T-helper 9 cell (primary cell): ENCODE results near the gene NUTF2.
A peak's percentile ranks its signal among the peaks of the same experiment; 100 is the strongest.

Experiments used
- DNase-seq: peaks from one replicate; pipeline ENCODE4 v3.0.0-alpha.2; 2020

Gene NUTF2

DNA sequence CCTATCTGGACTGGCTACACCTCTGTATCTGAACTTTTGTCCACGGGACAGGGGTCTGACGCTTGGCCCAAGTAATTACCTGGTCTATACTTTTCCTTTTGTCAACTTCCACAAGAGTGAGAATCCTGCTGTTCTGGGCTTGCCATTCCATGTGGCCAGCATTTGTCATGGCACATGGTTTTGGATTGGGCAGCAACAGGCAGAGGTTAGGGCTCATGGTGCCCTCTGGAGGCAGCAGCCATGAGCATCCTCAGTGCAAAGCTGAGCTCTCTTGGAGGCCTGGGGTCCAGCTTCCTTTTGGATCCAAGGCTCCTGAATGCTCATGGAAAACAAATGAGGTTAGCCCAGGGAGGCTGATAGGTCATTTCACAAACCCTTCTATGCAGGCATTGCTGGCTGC, 18.6 kb downstream of the NUTF2 start:
- no peak for DNase-seq

DNA sequence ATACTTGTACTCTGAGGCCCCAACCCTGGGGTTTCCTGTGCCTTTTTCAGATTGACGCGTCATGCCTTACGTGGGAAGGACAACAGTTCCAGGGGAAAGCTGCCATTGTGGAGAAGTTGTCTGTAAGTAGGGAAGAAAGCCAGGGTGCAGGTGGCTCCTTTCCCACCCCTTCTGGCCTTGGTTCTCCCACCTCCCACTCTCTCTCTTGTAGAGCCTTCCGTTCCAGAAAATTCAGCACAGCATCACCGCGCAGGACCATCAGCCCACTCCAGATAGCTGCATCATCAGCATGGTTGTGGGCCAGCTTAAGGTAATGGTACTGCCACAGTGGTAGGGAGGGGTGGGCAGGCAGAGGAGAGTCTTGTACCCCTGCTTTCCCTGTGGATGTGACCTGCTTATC, 21.6 kb downstream of the NUTF2 start:
- DNase-seq = no peak

DNA sequence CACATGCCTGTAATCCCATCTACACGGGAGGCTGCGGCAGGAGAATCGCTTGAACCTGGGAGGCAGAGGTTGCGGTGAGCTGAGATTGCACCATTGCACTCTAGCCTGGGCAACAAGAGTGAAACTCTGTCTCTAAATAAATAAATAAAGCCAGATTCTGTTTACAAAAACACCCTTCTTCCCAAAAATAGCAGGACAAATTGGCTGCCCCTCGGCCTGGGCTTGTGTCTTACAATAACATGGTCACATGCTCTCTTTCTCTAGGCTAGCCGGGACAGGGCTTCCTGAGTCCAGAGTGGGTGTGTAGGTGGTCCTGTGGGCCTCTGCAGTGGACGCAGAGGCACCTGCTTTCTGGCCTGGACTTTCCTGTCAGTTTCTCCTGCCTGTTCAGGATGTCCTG, 22.9 kb downstream of the NUTF2 start:
- no peak for DNase-seq

DNA sequence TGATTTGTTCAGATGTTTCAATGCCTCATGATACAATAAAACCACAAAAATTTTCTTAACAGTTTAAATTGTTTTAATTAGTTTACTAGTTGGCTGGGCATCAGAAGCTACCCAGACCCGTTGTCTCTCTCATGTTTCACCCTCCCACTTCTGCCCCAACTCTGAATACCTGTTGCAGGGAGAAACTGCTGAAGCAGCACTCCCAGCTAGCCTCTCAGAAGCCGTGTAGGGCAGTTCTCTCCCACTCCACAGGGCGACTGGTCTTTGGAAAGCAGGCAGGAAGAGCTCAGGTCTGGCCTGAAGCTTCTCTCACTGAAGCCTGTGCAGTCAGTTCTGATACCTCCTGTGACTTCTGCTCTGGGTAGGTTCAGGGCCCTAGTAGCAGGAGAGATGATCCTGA, 24.5 kb downstream of the NUTF2 start:
- no peak for DNase-seq

DNA sequence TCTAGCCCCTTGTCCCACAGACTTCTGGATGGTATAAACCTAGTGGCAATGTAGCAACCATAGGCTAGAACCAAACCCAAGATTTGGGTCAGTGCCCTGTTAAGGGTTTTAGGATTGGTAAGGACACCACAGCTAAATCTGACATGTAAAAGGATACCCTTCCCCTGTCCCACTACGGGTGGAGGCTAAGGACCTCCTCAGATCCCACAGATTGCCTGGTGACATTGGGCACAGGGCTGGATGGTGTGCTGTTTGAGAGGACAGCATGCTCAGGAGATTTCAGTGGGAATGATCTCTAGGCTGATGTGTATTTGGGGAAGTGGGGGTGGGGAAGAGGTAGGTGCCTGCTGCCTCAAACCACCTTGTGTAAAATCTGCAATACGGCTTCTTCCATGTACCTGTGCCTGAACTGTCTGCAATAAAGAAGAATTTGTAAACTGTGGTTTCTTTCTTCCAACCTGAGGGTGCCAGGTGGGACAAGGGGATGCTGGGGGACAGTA, 25.4 kb downstream of the NUTF2 start:
- DNase-seq = no peak

DNA sequence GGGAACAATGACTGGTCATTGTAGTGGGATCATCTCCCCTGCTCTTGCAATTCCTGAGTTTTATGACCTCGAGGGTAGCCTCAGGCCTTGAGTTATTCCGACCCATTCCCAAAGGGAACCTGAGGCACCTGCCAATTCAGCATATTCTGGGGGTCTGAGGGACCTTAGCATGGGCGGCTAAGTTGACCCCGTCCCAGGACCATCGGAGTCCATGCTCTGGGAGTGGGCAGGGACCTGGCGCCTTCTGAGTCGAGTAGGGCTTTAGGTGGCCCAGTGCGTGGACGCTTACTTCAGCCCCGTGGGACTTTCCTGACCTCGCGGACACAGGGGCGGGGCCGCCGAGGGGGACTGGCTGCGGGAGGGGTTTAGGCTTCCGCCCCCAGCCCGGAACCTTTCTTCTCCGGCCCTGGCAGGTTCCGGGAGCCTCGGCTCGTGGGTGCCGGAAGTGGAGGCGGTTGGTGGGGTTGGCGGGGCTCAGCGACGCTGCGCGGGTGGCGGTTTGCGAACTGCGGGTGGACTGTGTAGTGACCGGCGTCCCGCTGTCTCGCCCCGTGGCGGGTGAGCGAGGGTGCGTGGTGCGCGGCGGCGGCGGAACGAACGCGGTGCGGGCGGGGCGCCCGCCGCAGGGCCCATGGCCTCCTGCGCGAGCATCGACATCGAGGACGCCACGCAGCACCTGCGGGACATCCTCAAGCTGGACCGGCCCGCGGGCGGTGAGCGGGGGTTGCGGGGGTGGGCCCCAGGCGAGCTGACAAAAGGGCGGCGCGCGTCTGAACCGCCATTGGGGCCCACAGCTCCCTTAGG, 26.1 kb downstream of the NUTF2 start, which contains the start of gene EDC4:
TSS of gene EDC4 (plus strand) at position 422 of the 804 bp plus-strand sequence. CDS start at position 632, 210 bp downstream.
- peak; percentile 81 for DNase-seq

DNA sequence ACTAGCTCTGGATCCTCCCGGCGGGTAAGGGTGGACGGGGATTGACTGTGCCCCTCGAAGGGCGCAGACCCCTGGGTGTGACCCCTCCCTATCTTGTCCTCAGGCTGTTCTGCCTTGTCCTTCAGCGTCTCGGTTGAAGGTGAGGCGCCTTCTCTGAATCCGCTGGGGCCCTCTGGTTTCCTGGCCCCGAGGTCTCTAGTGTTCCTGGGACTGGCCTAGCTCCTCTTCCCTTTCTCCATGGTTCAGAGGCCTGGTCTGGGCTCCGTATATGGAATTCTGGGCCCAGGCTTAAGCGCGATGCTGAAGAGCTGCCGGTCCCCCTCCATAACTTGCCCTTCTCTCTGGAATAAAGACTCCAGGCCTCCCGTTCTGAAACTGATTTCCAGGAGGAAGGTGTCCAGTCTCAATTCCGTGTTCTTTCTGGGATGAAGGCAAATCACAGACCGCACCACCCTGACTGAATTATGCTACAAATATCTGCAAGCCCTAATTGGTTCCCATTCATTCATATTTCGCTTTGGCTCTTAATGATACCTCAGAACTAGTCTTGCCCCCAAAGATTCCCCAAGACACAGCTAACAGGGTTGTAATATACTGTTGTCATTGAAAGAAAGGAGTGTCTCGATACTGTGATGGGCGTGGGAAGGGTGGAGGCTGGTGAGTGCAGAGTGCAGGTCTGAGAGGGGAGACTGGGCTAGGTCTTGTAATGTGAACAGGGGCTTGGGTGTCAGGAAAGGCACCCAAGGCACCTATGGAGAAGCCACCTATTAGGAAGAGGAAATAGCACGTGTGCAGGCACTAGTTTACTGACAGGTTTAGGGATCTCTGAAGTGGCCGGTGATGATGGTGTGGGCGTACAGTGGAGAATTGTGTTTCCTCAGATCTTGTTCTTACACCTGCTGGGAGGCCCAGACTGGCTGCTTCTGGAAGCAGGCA, 27.0 kb downstream of the NUTF2 start:
- DNase-seq = no peak

DNA sequence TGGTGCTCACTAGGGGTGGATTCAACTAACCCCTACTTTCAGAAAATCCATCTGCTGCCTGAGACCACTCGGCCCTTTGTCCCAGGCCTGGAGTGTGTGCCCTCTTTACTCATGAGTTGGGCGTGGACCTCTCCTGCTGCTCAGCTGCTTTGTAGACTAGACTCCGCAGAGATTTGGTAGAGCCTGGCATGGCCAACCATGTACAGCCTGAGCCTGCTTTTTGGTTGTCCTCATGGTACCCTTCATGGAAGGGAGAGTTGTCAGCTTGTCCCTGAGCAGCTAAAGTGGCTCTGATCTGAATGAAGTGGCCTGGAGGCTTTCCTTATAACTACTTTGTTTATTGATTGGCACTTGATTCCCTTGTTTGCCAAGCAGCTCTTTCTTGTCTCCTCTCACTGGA, 27.6 kb downstream of the NUTF2 start:
- DNase-seq = no peak

DNA sequence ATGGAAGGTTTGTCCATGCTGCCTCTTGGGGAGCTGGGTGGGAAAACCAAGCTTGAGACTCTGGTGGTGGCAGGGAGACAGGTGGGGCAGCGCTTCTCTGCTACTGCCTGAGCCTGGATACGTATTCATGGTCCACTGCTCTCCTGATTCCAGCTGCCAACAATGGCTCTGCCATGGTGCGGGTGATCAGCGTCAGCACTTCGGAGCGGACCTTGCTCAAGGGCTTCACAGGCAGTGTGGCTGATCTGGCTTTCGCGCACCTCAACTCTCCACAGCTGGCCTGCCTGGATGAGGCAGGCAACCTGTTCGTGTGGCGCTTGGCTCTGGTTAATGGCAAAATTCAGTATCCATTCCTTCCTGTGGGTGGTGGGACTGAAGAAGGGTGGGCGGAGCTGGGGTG, 30.3 kb downstream of the NUTF2 start:
- DNase-seq = no peak

DNA sequence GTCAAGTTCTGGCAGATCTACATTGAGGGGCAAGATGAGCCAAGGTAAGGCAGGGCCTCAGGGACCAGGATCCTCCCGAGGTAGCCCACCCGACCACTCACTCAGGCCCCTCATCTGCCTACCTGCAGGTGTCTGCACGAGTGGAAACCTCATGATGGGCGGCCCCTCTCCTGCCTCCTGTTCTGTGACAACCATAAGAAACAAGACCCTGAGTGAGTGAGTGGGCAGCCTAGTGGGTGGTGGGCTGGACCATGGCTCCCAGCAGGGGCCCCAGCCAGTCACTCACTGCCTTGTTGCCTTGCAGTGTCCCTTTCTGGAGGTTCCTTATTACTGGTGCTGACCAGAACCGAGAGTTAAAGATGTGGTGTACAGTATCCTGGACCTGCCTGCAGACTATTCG, 31.5 kb downstream of the NUTF2 start:
- DNase-seq = no peak

DNA sequence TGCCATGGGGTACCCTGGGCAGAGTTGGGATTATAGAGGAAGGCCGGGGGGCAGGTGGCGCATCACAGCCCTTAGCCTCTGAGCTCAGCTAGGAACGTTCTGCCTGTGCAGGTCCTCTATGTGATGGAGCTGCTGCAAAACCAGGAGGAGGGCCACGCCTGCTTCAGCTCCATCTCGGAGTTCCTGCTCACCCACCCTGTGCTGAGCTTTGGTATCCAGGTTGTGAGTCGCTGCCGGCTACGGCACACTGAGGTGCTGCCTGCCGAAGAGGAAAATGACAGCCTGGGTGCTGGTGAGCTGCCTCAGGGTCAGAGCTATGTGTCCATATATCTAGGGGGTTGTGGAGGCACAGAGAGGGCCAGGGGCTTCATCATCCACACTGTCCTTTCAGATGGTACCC, 32.1 kb downstream of the NUTF2 start:
- DNase-seq = no peak

DNA sequence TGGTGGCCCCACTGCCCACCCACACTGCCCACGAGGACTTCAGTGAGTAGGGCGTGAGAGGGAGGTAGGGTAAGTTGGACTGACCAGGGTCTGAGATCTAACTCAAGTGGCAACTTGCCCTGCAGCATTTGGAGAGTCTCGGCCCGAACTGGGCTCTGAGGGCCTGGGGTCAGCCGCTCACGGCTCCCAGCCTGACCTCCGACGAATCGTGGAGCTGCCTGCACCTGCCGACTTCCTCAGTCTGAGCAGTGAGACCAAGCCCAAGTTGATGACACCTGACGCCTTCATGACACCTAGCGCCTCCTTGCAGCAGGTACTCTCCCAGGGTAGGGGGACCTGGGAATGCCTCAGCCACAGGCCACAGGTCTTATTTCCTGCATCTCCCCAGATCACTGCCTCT, 32.7 kb downstream of the NUTF2 start:
- DNase-seq = no peak

DNA sequence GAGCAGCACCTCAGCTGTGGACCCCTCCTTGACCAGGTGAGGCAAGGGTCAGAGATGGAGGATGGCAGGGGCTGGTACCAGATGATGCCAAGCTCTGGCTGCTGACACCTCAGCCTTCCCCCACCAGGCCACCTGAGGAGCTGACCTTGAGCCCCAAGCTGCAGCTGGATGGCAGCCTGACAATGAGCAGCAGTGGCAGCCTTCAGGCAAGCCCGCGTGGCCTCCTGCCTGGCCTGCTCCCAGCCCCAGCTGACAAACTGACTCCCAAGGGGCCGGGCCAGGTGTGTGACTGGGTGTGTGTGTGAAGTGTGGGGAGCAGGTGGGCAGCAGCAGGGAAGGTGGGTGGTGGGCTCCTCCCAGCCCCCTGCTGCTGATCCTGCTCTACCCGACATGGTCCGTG, 33.2 kb downstream of the NUTF2 start:
- DNase-seq = no peak

DNA sequence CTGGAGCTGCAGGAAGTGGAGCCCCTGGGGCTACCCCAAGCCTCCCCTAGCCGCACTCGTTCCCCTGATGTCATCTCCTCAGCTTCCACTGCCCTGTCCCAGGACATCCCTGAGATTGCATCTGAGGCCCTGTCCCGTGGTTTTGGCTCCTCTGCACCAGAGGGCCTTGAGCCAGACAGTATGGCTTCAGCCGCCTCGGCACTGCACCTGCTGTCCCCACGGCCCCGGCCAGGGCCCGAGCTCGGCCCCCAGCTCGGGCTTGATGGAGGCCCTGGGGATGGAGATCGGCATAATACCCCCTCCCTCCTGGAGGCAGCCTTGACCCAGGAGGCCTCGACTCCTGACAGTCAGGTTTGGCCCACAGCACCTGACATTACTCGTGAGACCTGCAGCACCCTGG, 33.9 kb downstream of the NUTF2 start:
- no peak for DNase-seq

DNA sequence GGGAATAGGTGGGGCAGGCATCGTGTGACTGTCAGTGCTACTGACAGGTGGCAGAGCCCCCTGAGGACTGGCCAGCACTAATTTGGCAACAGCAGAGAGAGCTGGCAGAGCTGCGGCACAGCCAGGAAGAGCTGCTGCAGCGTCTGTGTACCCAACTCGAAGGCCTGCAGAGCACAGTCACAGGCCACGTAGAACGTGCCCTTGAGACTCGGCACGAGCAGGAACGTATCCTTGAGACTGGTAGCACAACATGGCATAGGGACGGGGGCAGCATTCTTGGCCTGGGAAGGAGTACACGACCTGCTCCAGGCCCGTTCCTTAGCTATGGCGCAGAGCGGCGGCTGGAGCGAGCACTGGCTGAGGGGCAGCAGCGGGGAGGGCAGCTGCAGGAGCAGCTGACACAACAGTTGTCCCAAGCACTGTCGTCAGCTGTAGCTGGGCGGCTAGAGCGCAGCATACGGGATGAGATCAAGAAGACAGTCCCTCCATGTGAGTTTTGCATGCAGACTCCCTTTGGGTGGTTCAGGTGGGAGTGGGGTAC, 35.0 kb downstream of the NUTF2 start:
- no peak for DNase-seq

DNA sequence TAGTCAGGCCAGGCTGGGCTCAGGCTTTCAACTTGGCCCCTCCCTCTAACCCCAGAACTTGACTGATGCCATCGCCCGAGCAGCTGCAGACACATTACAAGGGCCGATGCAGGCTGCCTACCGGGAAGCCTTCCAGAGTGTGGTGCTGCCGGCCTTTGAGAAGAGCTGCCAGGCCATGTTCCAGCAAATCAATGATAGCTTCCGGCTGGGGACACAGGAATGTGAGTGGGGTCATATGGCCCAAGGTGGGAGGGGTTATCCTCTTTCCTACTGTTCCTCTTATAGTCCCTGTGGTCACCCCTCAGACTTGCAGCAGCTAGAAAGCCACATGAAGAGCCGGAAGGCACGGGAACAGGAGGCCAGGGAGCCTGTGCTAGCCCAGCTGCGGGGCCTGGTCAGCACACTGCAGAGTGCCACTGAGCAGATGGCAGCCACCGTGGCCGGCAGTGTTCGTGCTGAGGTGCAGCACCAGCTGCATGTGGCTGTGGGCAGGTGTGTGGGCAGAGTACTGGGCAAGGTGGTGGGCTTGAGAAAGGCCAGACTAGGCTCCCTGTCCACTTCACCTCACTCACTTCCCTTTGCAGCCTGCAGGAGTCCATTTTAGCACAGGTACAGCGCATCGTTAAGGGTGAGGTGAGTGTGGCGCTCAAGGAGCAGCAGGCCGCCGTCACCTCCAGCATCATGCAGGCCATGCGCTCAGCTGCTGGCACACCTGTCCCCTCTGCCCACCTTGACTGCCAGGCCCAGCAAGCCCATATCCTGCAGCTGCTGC, 35.8 kb downstream of the NUTF2 start:
- DNase-seq = no peak

DNA sequence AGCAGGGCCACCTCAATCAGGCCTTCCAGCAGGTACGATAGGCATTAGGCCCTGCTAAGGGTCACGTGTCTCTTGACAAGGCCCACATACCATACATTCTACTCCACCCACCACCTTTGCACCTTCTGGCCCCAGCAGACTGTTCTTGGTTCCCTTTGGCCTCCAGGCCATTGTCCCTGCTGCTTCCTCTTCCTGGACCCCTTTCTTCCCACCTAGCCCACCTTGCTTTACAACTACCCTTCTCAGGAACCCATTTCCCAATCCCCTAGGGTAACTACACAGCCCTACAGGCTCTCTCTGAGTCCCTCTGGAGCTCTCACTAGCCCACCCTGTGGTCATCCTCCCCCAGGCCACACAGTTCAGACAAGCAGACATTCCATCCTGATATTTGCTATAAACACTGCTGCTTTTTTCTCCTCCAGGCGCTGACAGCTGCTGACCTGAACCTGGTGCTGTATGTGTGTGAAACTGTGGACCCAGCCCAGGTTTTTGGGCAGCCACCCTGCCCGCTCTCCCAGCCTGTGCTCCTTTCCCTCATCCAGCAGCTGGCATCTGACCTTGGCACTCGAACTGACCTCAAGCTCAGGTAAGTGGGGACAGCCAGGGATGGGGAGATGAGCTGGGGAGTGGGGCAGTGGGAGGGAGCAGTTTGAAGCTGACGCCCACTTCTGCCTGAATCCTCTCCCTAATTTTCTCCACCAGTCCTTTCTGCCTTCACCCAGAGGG, 36.6 kb downstream of the NUTF2 start:
- DNase-seq = no peak

DNA sequence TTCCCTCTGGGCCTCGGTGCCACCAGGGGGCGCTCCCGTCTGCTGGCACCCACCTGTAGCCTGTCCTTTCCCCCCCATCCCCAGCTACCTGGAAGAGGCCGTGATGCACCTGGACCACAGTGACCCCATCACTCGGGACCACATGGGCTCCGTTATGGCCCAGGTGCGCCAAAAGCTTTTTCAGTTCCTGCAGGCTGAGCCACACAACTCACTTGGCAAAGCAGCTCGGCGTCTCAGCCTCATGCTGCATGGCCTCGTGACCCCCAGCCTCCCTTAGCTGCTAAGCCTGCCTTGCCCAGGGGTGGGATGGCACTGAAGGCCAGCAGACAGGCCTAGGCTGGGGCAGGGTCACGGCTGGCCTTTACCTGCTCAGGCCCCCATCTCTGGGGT, 37.1 kb downstream of the NUTF2 start:
- DNase-seq = peak; percentile 76

DNA sequence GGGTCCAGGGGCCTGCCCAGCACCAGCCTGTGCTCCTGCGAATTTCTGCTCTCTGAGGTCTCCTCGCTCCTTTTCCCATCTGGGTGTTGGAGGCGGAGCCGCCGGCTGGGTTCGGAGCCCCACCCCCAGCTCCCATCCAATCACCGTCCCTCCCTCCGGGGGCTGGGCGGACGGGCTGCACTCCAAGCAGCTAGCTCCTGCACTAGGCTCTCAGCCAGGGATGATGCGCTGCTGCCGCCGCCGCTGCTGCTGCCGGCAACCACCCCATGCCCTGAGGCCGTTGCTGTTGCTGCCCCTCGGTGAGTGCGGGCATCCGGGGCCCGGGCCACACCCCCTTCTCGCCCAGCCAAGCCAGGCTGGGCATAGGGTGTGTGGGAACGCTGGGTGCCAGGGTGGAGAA, 38.0 kb downstream of the NUTF2 start, which contains the start of gene NRN1L:
TSS of gene NRN1L (plus strand) at position 202 of the 400 bp plus-strand sequence. CDS start at position 221, 19 bp downstream.
- no peak for DNase-seq

DNA sequence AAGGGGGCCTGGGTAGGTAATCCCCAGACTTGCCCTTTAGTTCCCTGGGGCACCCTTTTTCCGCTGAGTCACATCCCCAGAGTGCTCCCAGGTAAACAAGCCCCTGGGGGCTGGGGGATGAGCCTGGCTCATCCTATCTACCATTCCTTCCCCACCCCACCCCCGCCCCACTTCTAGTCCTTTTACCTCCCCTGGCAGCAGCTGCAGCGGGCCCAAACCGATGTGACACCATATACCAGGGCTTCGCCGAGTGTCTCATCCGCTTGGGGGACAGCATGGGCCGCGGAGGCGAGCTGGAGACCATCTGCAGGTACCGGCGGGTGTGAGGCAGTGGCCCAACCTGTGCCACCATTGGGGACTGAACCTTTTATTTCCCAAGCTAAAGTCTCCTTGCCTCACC, 38.8 kb downstream of the NUTF2 start:
- DNase-seq = no peak

DNA sequence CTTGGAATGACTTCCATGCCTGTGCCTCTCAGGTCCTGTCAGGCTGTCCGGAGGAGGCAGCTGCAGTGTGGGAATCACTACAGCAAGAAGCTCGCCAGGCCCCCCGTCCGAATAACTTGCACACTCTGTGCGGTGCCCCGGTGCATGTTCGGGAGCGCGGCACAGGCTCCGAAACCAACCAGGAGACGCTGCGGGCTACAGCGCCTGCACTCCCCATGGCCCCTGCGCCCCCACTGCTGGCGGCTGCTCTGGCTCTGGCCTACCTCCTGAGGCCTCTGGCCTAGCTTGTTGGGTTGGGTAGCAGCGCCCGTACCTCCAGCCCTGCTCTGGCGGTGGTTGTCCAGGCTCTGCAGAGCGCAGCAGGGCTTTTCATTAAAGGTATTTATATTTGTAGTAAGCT, 39.2 kb downstream of the NUTF2 start:
- no peak for DNase-seq

DNA sequence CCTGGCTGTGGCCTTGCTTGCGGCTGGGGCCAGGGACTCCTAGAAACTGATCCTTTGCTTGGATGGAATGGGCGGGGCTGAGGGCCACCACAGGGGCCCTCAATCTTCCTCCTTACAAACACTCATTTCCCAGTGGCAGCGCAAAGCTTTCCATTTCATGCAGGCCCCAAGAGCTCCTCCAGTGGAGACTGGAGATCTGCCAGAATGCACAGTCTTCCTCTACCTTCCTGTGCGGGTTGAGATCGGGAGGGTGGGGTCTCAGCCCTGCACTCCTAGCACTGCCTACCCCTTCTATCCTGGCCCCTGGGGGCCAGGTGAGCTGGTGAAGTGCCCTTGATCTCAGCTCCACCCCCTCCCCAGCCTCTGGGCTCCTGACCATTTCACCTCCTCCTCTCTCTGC, 39.7 kb downstream of the NUTF2 start:
- DNase-seq = no peak
